AG20443 (cell line): ENCODE data around the gene NSFL1C.
A peak's percentile ranks its signal among the peaks of the same experiment; 100 is the strongest.

Experiments used
- DNase-seq: peaks from one replicate; pipeline ENCODE4 v3.0.0; 2012; ENCODE audit warnings: low spot score, mixed read lengths

Gene NSFL1C

GRCh38 chr20:1484438-1485116, 17.9 kb upstream of the NSFL1C start:
- no peak for DNase-seq

GRCh38 chr20:1479831-1480595, 13.4 kb upstream of the NSFL1C start:
- no peak for DNase-seq

DNA sequence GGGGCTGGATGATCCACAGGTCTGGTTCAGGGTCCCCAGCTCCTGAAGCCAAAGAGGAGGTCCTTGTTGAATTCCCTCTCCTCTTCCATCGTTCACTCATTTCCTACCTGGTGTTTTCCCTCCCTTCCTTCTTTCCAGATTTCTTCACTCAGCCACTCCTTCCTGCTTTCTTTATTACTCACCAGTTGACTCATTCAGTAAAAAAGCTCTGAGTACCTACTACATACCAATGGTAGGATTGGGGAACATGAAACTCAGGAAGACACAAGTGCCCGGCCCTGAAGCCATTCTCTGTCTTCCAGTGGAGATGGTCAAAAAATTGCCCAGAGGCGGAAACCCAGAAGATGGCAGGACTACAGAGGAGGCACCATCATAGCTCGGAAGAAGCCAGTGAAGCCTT, 11.9 kb upstream of the NSFL1C start:
- peak; percentile 71 for DNase-seq

DNA sequence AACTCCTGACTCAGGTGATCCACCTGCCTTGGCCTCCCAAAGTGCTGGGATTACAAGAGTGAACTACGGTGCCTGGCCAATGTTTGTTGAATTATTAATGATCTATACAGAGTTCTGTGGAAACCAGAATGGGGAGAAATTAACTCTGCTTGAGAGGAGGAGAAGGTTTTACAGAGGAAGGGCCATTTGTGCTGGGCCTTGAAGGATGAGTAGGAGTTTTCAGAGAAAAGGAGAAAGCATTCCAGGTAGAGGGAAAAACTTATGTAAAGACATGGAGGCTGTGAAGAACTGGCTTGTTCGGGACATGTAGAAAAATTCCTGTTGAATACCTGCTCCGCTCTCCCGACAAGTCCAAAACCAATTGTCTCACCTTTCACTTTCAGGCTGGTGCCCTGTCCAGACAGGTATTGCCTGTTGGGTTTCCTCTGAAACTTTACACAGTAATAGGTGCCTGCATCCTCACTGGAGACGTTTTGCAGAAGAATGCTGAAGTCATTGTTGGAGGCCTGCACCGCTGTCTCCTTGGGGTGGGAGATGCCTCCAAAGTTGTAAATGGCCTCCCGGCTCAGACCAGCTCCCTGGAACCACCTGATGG, 11.3 kb upstream of the NSFL1C start:
- no peak for DNase-seq

- DNase-seq, result no peak
Measured at GRCh38 chr20:1474817-1475603, 8.4 kb upstream of the NSFL1C start.

DNA sequence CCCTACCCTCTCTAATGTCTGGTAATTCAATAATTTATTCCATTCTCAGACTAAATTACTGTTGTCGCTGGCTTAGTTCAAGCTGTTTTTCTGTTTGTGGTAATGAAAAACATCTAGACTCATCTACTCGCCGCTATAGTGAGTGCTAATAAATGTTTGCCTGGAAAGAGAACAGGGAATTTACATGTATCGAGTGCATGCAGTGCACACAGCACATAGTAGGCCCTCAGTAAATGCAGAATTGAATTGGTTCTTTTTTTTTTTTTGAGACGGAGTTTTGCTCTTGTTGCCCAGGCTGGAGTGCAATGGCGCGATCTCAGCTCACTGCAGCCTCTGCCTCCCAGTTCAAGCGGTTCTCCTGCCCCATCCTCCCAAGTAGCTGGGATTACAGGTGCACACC, 7.7 kb upstream of the NSFL1C start:
- no peak for DNase-seq

DNA sequence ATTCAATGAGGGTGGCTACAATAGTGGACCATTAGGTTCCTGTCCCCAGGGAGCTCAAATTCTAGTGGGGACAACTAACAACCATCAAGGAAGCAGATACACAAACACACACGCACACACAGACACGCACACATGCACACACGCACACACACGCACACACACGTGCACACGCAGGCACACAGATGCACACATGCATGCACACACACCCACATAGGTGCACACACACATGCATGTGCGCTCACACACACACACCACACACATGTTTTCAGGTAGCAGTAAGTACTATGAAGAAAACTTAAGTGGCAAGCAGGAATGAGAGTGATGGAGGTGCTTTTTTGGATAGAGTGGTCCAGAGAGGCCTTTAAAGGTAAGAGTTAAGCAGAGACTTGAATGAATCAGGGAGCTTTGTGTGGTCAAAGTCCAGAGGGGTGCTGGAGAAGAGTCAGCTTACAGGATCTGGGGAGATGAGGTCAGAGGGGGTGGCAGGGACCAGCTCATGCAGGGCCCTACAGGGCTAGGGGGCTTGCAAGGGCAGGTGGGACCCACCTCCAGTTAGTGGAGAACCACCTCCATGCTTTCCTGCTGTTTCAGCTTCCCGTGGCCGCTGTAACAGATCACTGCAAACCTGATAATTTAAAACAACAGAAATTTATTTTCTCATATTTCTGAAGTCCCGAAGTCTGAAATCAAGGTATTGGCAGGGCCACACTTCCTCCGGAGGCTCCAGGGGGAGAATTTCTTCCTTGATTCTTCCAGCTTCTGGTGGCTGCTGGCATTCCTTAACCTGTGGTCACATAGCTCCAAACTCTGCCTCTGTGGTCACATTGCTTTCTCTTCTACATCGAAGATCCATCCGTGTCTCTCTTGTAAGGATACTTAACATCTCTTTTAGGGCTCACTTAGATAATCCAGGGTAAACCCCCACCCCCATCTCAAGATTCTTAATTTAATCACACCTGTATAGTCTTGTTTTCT, 6.9 kb upstream of the NSFL1C start:
- DNase-seq, result no peak

- DNase-seq, result no peak
Measured at GRCh38 chr20:1472556-1473245, 6.1 kb upstream of the NSFL1C start.

- no peak for DNase-seq
Measured at GRCh38 chr20:1471242-1471641, 4.6 kb upstream of the NSFL1C start.

GRCh38 chr20:1469925-1470571, 3.4 kb upstream of the NSFL1C start:
- DNase-seq, result peak; percentile 80

- no peak for DNase-seq
Measured at GRCh38 chr20:1469306-1469905, 2.8 kb upstream of the NSFL1C start.

- DNase-seq, result no peak
Measured at GRCh38 chr20:1468117-1468624, 1.5 kb upstream of the NSFL1C start.

- no peak for DNase-seq
Measured at GRCh38 chr20:1467355-1468116, 887 bp upstream of the NSFL1C start.

DNA sequence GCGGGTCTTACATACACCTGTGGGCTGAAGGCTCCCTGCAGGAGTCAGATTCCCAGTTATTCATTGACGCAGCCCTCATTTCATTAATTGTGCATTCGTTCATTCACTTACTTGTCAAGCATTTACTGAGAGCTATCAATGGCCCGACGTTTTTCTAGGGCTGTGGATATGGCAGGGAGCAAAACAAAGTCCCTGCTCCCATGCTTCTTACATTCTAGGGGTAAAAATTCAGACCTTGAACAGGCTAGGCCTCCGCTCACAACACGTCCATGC, 369 bp upstream of the NSFL1C start:
- no peak for DNase-seq

DNA sequence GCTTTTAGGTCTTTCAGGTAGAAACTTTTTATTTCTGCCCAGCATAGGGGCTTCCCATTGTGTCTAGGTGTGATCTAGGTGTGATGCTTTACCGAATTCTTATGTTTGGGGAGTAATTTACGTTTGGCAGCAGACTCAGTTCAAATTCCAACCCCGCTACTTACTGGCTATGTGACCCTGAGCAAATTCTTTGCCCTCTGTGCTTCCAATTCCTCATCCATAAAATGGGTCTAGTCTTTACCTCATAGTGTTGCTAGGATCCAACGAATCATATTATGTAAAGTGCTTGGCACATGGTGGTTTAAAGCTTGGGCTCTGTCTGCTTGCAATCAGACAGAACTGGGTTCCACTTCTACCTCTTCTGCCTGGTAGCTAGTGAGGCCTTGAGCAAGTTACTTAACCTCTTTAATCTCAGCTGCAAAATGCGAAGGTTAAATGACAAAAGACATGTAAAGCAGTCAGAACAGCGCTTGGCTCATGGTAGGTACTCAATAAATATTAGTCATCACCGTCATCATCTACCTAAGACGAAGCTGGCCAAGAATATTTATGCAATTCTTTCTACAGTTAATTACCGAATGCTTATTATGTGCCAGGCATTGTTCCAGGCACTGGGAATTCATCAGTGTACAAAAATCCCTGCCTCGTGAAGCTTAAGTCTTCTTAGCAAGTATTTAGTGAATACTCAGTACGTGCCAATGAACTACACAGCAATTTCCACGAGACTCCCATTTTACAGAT, 1.0 kb downstream of the NSFL1C start:
- no peak for DNase-seq

- DNase-seq, result no peak
Measured at GRCh38 chr20:1463971-1464570, 2.6 kb downstream of the NSFL1C start.

GRCh38 chr20:1462834-1463233, 3.8 kb downstream of the NSFL1C start:
- DNase-seq, result no peak

DNA sequence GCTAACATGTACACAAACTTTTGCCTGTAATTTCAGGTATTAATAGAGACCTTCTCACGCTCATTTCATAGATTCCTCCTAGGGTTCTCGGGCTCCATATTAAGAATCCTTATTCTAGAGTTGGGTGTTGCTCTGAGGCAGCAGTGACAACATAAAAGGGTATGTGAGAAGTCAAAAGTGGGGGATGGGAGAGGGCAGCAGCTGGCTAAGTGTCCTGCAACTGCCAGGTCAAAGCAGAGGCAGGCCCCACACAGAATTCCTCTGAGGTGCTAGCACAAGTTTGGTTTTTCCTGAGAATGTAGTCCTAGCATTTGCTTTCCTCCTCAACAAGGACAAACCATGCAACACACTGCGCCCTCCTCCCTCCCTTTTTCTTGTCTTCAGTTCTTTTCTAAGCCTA, 4.6 kb downstream of the NSFL1C start:
- no peak for DNase-seq
